LNCAP (cell line): ENCODE data around the gene NCK2.

Experiments
- CTCF ChIP-seq: fragments of 450-650 bp; IDR thresholded peaks from 2 replicates; pipeline ENCODE4 v1.5.1; 2017; ENCODE audit warnings: mild to moderate bottlenecking

The NCK2 gene

GRCh38 chr2:105804266-105804665 is 59.6 kb downstream of the NCK2 start:
- TF ChIP-seq CTCF = no peak

- no peak for TF ChIP-seq CTCF
Observed at GRCh38 chr2:105806996-105807395, 62.3 kb downstream of the NCK2 start.

- TF ChIP-seq CTCF = no peak
Observed at GRCh38 chr2:105808423-105809096, 63.8 kb downstream of the NCK2 start.

- no peak for TF ChIP-seq CTCF
Observed at GRCh38 chr2:105809097-105809473, 64.4 kb downstream of the NCK2 start.

GRCh38 chr2:105809723-105810122 is 65.0 kb downstream of the NCK2 start:
- TF ChIP-seq CTCF = no peak

GRCh38 chr2:105812180-105813044 is 67.7 kb downstream of the NCK2 start:
- no peak for TF ChIP-seq CTCF

GRCh38 chr2:105813045-105813315 is 68.3 kb downstream of the NCK2 start:
- no peak for TF ChIP-seq CTCF
